OCI-LY3 (cell line): Measurements from ENCODE around the gene SENP5.

Experiments
- EZH2phosphoT487 ChIP-seq: fragments of 200-600 bp; shearing (Covaris generic); IDR thresholded peaks from 2 replicates; pipeline ENCODE4 v1.6.1; 2018; ENCODE audit warnings: antibody characterized with exemption, mixed run types, low read depth
- TF ChIP-seq, protein P1 (sequence below): fragments of 200-600, 300-600 bp; sonication (generic); IDR thresholded peaks from 2 replicates; pipeline ENCODE4 v1.5.1; 2014; ENCODE audit warnings: antibody characterized with exemption, low read length, low read depth

GRCh38 chr3:196931828-196932587 lies 64.3 kb downstream of the SENP5 start:
- TF ChIP-seq, protein P1, sequence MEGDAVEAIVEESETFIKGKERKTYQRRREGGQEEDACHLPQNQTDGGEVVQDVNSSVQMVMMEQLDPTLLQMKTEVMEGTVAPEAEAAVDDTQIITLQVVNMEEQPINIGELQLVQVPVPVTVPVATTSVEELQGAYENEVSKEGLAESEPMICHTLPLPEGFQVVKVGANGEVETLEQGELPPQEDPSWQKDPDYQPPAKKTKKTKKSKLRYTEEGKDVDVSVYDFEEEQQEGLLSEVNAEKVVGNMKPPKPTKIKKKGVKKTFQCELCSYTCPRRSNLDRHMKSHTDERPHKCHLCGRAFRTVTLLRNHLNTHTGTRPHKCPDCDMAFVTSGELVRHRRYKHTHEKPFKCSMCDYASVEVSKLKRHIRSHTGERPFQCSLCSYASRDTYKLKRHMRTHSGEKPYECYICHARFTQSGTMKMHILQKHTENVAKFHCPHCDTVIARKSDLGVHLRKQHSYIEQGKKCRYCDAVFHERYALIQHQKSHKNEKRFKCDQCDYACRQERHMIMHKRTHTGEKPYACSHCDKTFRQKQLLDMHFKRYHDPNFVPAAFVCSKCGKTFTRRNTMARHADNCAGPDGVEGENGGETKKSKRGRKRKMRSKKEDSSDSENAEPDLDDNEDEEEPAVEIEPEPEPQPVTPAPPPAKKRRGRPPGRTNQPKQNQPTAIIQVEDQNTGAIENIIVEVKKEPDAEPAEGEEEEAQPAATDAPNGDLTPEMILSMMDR, result no peak
- TF ChIP-seq EZH2phosphoT487, result no peak
